Endothelial cell of umbilical vein (primary cell): ENCODE data around the gene IGF2BP2. TPM values are rescaled to one million over a fixed set of nuclear protein-coding genes. Genes with fewer than 3 reads are reported as not detected.

ENCODE experiments used
- BruUV-seq: library from RNA; stranded (reverse); fragments of 400-500 nt; replicated peaks from 2 replicates; lab custom pipeline; 2021; lab: Mats Ljungman, UMichigan
- CTCF ChIA-PET: fragments of 300-600, 350-600 bp; sonication (Branson Sonifier 250); formaldehyde crosslinking; loops from one replicate; lab custom pipeline; 2021; ENCODE audit warnings: antibody characterized with exemption, inconsistent platforms; lab: Charles Lee
- POLR2A ChIA-PET: fragments of 300-600, 350-600 bp; sonication (Branson Sonifier 250); formaldehyde crosslinking; loops from one replicate; lab custom pipeline; 2021; ENCODE audit warnings: antibody characterized with exemption, inconsistent platforms; lab: Charles Lee
- DNase-seq: peaks from one replicate; pipeline ENCODE4 v3.0.0-alpha.2; 2011; ENCODE audit warnings: low read depth, low spot score
- FAIRE-seq: peaks from 2 replicates; lab custom pipeline; 2011; peaks lifted over from hg19 to GRCh38; lab: Jason Lieb, UNC
- H2AFZ ChIP-seq: 2 replicates; pipeline ENCODE4 v1.6.0; 2012; ENCODE audit warnings: low read depth, low read length, control low read depth, inconsistent platforms
- H3K27ac ChIP-seq: 2 replicates; pipeline ENCODE4 v1.5.1; 2011; ENCODE audit warnings: low read depth, mild to moderate bottlenecking, control low read depth, low read length, moderate library complexity; ENCODE audit not compliant: insufficient read depth
- H3K27me3 ChIP-seq, 2 experiments: 2 replicates each; pipeline versions ENCODE4 v1.6.0 to v1.6.1; 2011; ENCODE audit warnings: low read length in 2 of 2, mixed read lengths in 1 of 2; ENCODE audit not compliant: control insufficient read depth in 2 of 2, insufficient read depth in 2 of 2
- H3K36me3 ChIP-seq, 2 experiments: 2 replicates in 1 of 2; 3 replicates in 1 of 2; pipeline ENCODE4 v1.5.1; 2011; ENCODE audit warnings: low read length in 2 of 2, mild to moderate bottlenecking in 1 of 2, moderate library complexity in 1 of 2; ENCODE audit not compliant: control insufficient read depth in 2 of 2, insufficient read depth in 2 of 2; ENCODE audit errors: extremely low read depth in 1 of 2
- H3K4me1 ChIP-seq: 3 replicates; pipeline ENCODE4 v1.5.1; 2011; ENCODE audit warnings: mild to moderate bottlenecking, low read length; ENCODE audit not compliant: control insufficient read depth, insufficient read depth; ENCODE audit errors: extremely low read depth
- H3K4me2 ChIP-seq: 2 replicates; pipeline ENCODE4 v1.6.1; 2011; ENCODE audit warnings: low read length, control low read depth, mixed read lengths; ENCODE audit not compliant: insufficient read depth
- H3K4me3 ChIP-seq, 3 experiments: fragments of 200-600 bp in 1 of 3; sonication (generic), shearing (Covaris generic) in 1 of 3; replicated peaks in 1 of 3; 2 replicates each; pipeline ENCODE4 v1.5.1; 2011 to 2016; ENCODE audit warnings: control low read depth in 3 of 3, low read length in 3 of 3, mild to moderate bottlenecking in 2 of 3, inconsistent platforms in 1 of 3, low read depth in 1 of 3, moderate library complexity in 1 of 3; ENCODE audit not compliant: insufficient read depth in 1 of 3
- H3K79me2 ChIP-seq: 2 replicates; pipeline ENCODE4 v1.6.0; 2012; ENCODE audit warnings: low read length, inconsistent platforms; ENCODE audit not compliant: control insufficient read depth, insufficient read depth
- H3K9ac ChIP-seq: replicated peaks from 2 replicates; pipeline ENCODE3; 2011; ENCODE audit warnings: low read length, control low read depth; ENCODE audit not compliant: insufficient read depth; ENCODE audit errors: extremely low read depth
- H3K9me1 ChIP-seq: replicated peaks from 3 replicates; pipeline ENCODE4 v1.6.0; 2011; ENCODE audit warnings: mild to moderate bottlenecking, low read length; ENCODE audit not compliant: control insufficient read depth, insufficient read depth; ENCODE audit errors: extremely low read depth
- H3K9me3 ChIP-seq: replicated peaks from 2 replicates; pipeline ENCODE4 v1.5.1; 2012; ENCODE audit warnings: low read length, inconsistent platforms; ENCODE audit not compliant: control insufficient read depth, insufficient read depth
- H4K20me1 ChIP-seq: replicated peaks from 2 replicates; pipeline ENCODE3; 2011; ENCODE audit warnings: mild to moderate bottlenecking, low read length; ENCODE audit not compliant: control insufficient read depth, insufficient read depth; ENCODE audit errors: extremely low read depth
- CTCF ChIP-seq, 2 donors: IDR thresholded peaks; 1 replicate in 1 of 2; 2 replicates in 1 of 2; pipeline ENCODE4 v1.5.1; 2011; ENCODE audit warnings: low read length in 2 of 2, mild to moderate bottlenecking in 2 of 2, moderate library complexity in 2 of 2, control low read depth in 1 of 2, inconsistent platforms in 1 of 2, low read depth in 1 of 2; ENCODE audit not compliant: insufficient read depth in 1 of 2; ENCODE audit errors: extremely low read depth in 1 of 2
- EZH2 ChIP-seq: IDR thresholded peaks from 2 replicates; pipeline ENCODE4 v1.6.1; 2012; ENCODE audit warnings: borderline replicate concordance, low read depth, mild to moderate bottlenecking, moderate library complexity, low read length, inconsistent platforms; ENCODE audit not compliant: severe bottlenecking
- FOS ChIP-seq: IDR thresholded peaks from 2 replicates; pipeline ENCODE4 v1.6.1; 2011; ENCODE audit warnings: mild to moderate bottlenecking, low read length, moderate library complexity, borderline replicate concordance; ENCODE audit not compliant: insufficient read depth
- GATA2 ChIP-seq: IDR thresholded peaks from 2 replicates; pipeline ENCODE4 v1.7.0; 2011; ENCODE audit warnings: low read depth, mild to moderate bottlenecking, moderate library complexity, mixed read lengths, low read length; ENCODE audit not compliant: insufficient read length, insufficient read depth
- JUN ChIP-seq: IDR thresholded peaks from 2 replicates; pipeline ENCODE4 v1.6.1; 2011; ENCODE audit warnings: borderline replicate concordance, low read depth; ENCODE audit not compliant: insufficient read length, insufficient read depth
- MAX ChIP-seq: IDR thresholded peaks from 2 replicates; pipeline ENCODE4 v1.6.1; 2011; ENCODE audit not compliant: insufficient read depth, insufficient read length
- MYC ChIP-seq: IDR thresholded peaks from one replicate; pipeline ENCODE4 v1.6.1; 2011; ENCODE audit warnings: mild to moderate bottlenecking, low read depth, low read length
- POLR2A ChIP-seq: IDR thresholded peaks from 2 replicates; pipeline ENCODE4 v1.6.1; 2012; ENCODE audit warnings: low read depth, mild to moderate bottlenecking, control low read depth, low read length
- POLR2AphosphoS5 ChIP-seq: IDR thresholded peaks from 2 replicates; pipeline ENCODE4 v1.6.1; 2012; ENCODE audit warnings: low read depth, mild to moderate bottlenecking, control low read depth, low read length, moderate library complexity; ENCODE audit not compliant: insufficient read depth
- dilution Hi-C: fragments of 300-500 bp; cut with MboI; formaldehyde crosslinking; loops from one replicate; pipeline ENCODE4 v1.15.0; 2019; ENCODE audit warnings: low sequenced_read_pairs; ENCODE audit not compliant: extremely low pct_ligation_motif_present
- intact Hi-C: fragments of 100-400 bp; cut with micrococcal nuclease; formaldehyde crosslinking; loops from one replicate; pipeline ENCODE4 v1.10.0; 2022
- polyA plus RNA-seq, 4 experiments: library from polyadenylated mRNA; depleted of rRNA in 3 of 4; stranded (reverse) in 3 of 4; unstranded in 1 of 4; fragments of >200 nt; gene quantifications; 2 replicates each; pipeline versions ENCODE4 v1.2.1 to v1.2.3, GENCODE V29; 2011 to 2012; ENCODE audit warnings: missing spikeins in 1 of 4
- total RNA-seq: library from RNA; stranded (reverse); gene quantifications from 2 replicates; pipeline ENCODE4 v1.2.3, GENCODE V29; 2021

IGF2BP2 gene
- total and polyA plus RNA-seq, 2 donors (not counting 3 experiments of a cell fraction or from before 2014, with no cell fraction given): 10.7 to 130 TPM

- no peaks in the 10 kb centered on the region for H3K4me1 ChIP-seq
- no peaks in the 10 kb centered on the region for H3K9me1 ChIP-seq
- H3K79me2 ChIP-seq: no peaks in the 10 kb centered on the region
- DNase-seq: no peak
- CTCF ChIA-PET: no interaction called here
- peaks cover 18 to 27% of the 10 kb centered on the region in 2 experiments for H3K36me3 ChIP-seq
- FAIRE-seq: no peak
- intact Hi-C loops: no loop called here
- H4K20me1 ChIP-seq: no peaks in the 10 kb centered on the region
- no peak for TF ChIP-seq JUN
- TF ChIP-seq EZH2: no peak
- TF ChIP-seq POLR2AphosphoS5: no peak
- TF ChIP-seq MAX: no peak
- TF ChIP-seq GATA2: no peak
- TF ChIP-seq POLR2A: no peak
- TF ChIP-seq CTCF (IDR thresholded peaks at IDR 0.05; ENCODE audit: extremely low read depth in 1 of 2, insufficient read depth in 1 of 2, low read depth in 1 of 2, low read length in 2 of 2): no peak
- TF ChIP-seq MYC: no peak
- no peak for TF ChIP-seq FOS
- H3K4me2 ChIP-seq: no peak overlapping the region
- no peaks in the 10 kb centered on the region for H3K9me3 ChIP-seq
- H3K9ac ChIP-seq: no peak overlapping the region
- dilution Hi-C loops: no loop called here
- H2AFZ ChIP-seq: no peak overlapping the region
- POLR2A ChIA-PET: no interaction called here
- no peak overlapping the region for H3K27ac ChIP-seq
- BruUV-seq: no TSS peak
- no peak overlapping the region for H3K4me3 ChIP-seq
- no peaks in the 10 kb centered on the region for H3K27me3 ChIP-seq
Measured at GRCh38 chr3:185646382-185647133, 178.3 kb downstream of the IGF2BP2 start.
